CD4-positive, alpha-beta memory T cell (primary cell): Measurements from ENCODE around the gene RHOU. TPM values are rescaled to one million over a fixed set of nuclear protein-coding genes. Genes with fewer than 3 reads are reported as not detected.
"Not testable (repeated sequence)": the region's sequence is repeated elsewhere in the genome, so short reads cannot be mapped to it uniquely, and the experiment has no call there.

Experiments used
- CTCF ChIA-PET: fragments of 350-600 bp; sonication (Branson Sonifier 250); formaldehyde crosslinking; loops from one replicate; lab custom pipeline; 2021; ENCODE audit warnings: inconsistent platforms; ENCODE audit not compliant: partially characterized antibody; lab: Charles Lee
- POLR2A ChIA-PET: fragments of 350-600 bp; sonication (Branson Sonifier 250); formaldehyde crosslinking; loops from one replicate; lab custom pipeline; 2021; ENCODE audit not compliant: partially characterized antibody; lab: Charles Lee
- DNase-seq, 5 donors: peaks; one replicate each; pipeline versions ENCODE4 v3.0.0 to v3.0.0-alpha.2; 2020 to 2022; ENCODE audit warnings: mixed read lengths in 1 of 5
- H3K27ac ChIP-seq: one replicate; pipeline ENCODE4 v1.7.0; 2013; ENCODE audit warnings: low read depth, low read length
- H3K27me3 ChIP-seq: 2 replicates; pipeline ENCODE4 v1.7.0; 2013; ENCODE audit warnings: mild to moderate bottlenecking, low read length, moderate library complexity; ENCODE audit not compliant: insufficient read depth
- H3K36me3 ChIP-seq: 2 replicates; pipeline ENCODE4 v1.7.0; 2013; ENCODE audit warnings: mild to moderate bottlenecking, low read length, moderate library complexity; ENCODE audit not compliant: insufficient read depth
- H3K4me1 ChIP-seq: 2 replicates; pipeline ENCODE4 v1.7.0; 2013; ENCODE audit warnings: mild to moderate bottlenecking, low read length, moderate library complexity; ENCODE audit not compliant: insufficient read depth
- H3K4me3 ChIP-seq, 2 donors: one replicate each; pipeline ENCODE4 v1.7.0; 2013; ENCODE audit warnings: low read length in 2 of 2, mild to moderate bottlenecking in 1 of 2
- H3K9me3 ChIP-seq, 2 donors: one replicate each; pipeline ENCODE4 v1.7.0; 2013; ENCODE audit warnings: low read length in 2 of 2, control low read depth in 1 of 2; ENCODE audit not compliant: control insufficient read depth in 1 of 2
- H3K27ac Mint-ChIP-seq, 7 donors: one replicate each; pipeline ENCODE4 v1.8.0; 2020 to 2021; ENCODE audit warnings: mixed read lengths in 7 of 7, mild to moderate bottlenecking in 6 of 7, inconsistent platforms in 3 of 7, moderate library complexity in 3 of 7
- H3K27me3 Mint-ChIP-seq, 2 donors: one replicate each; pipeline ENCODE4 v1.8.0; 2020 to 2021; ENCODE audit warnings: mixed read lengths in 2 of 2
- H3K36me3 Mint-ChIP-seq, 2 donors: one replicate each; pipeline ENCODE4 v1.8.0; 2020 to 2021; ENCODE audit warnings: mixed read lengths in 2 of 2, inconsistent platforms in 1 of 2, mild to moderate bottlenecking in 1 of 2
- H3K4me1 Mint-ChIP-seq, 4 donors: one replicate each; pipeline ENCODE4 v1.8.0; 2020 to 2021; ENCODE audit warnings: mixed read lengths in 4 of 4, mild to moderate bottlenecking in 1 of 4
- H3K4me3 Mint-ChIP-seq, 8 donors: one replicate each; pipeline ENCODE4 v1.8.0; 2020 to 2021; ENCODE audit warnings: mixed read lengths in 8 of 8, mild to moderate bottlenecking in 7 of 8, moderate library complexity in 6 of 8, inconsistent platforms in 3 of 8
- H3K9me3 Mint-ChIP-seq, 8 donors: one replicate each; pipeline ENCODE4 v1.8.0; 2020 to 2021; ENCODE audit warnings: mixed read lengths in 8 of 8, mild to moderate bottlenecking in 5 of 8, inconsistent platforms in 3 of 8, moderate library complexity in 1 of 8
- intact Hi-C: fragments of 100-400 bp; cut with micrococcal nuclease; formaldehyde crosslinking; loops from one replicate; pipeline ENCODE4 v1.15.1; 2023
- polyA plus RNA-seq, 2 donors: library from polyadenylated mRNA; unstranded; fragments of 300-500 nt; fragmentation: Illumina TruSeq; gene quantifications; one replicate each; pipeline ENCODE4 v1.2.3, GENCODE V29; 2021
- total RNA-seq, 2 experiments: library from RNA; stranded (reverse); gene quantifications; one replicate each; pipeline ENCODE4 v1.2.3, GENCODE V29; 2021

RHOU gene
- total RNA-seq (1 to 10 TPM; 3.4 to 4.1 TPM), polyA plus RNA-seq (under 1 TPM; 0.29 to 0.62 TPM)

DNA sequence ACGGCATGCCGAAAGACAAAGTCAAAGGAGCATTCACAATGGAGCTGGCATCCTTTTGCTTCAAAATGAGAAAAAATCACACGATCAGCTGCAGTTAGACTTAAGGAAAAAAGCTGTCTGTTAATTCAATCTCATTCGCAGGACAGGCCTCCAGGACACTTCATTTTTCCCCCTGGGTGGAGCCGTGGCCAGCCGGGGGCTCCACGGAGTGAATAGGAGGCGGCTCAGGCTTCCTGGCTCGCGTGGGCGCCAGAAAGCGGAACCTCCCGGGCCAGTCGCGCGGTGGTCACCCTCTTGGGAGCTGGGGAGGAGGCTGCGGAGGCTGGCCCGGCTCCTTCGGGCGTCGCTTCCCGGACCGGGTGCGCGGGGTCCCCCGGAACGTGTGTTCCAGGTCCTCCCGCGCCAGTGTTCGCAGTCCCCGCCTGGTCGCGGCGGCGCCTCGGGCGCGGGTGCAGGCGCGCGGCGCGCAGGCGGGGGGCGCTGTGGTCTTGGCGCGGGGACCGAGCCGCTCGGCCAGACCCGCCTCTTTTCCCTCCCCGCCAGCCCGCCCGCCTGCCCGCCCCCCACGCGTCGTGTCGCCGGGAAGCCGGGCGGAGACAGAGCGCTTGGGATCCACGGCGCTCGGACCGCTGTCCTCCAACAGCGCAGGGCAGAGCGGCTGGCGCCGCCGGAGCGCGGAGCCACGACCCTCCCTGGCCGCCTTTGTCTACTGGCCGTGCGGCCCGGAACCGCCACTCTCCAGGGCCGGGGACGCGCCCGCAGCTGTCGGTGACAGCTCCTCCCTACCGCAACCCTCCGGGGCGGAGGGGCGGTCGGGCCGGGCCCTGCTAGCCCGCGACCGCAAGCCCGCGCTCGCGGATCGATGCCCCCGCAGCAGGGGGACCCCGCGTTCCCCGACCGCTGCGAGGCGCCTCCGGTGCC lies at the start of gene RHOU:
Gene RHOU (plus strand): TSS at position 599 of the 921 bp plus-strand sequence. CDS start 264 bp downstream, at position 863.
- no peaks in the 10 kb centered on the region for H3K27me3 ChIP-seq
- H3K4me1 ChIP-seq, result peaks cover 32% of the 10 kb centered on the region
- H3K4me3 ChIP-seq, result peak within 1 kb of the TSS; percentile 37 to 67
- intact Hi-C loops, result loop anchor here (1.0 to 5.0 kb wide), 7 partner anchors 30 to 607 kb away; partner anchors contain the start of gene CCSAP
- peak within 1 kb of the TSS; percentile 8 to 88 (median 81) for H3K27ac Mint-ChIP-seq
- H3K4me3 Mint-ChIP-seq, result peak within 1 kb of the TSS; percentile 89 to 96 (median 92)
- peaks cover 4 to 8% of the 10 kb centered on the region in 2 donors for H3K36me3 Mint-ChIP-seq
- H3K27ac ChIP-seq, result peak within 1 kb of the TSS; percentile 37
- H3K9me3 ChIP-seq, result no peaks in the 10 kb centered on the region
- H3K36me3 ChIP-seq, result no peaks in the 10 kb centered on the region
- ChIA-PET CTCF (interaction anchor here (0.7 to 9.0 kb wide), 15 partner anchors 10 to 524 kb away, joined by 3 to 166 read pairs (median 4); no protein-coding TSS in a partner anchor), POLR2A (interaction anchor here (0.5 to 3.4 kb wide), 13 partner anchors 13 to 1335 kb away, joined by 3 to 26 read pairs (median 4); partner anchors contain the start of gene ABCB10)
- H3K4me1 Mint-ChIP-seq, result peaks cover 18 to 38% (median 29%) of the 10 kb centered on the region in 4 donors
- peaks cover 0 to 2% of the 10 kb centered on the region in 2 donors for H3K27me3 Mint-ChIP-seq
- no peaks in the 10 kb centered on the region for H3K9me3 Mint-ChIP-seq
- peak; percentile 58 to 80 (median 72) for DNase-seq

- no peaks in the 10 kb centered on the region for H3K4me1 ChIP-seq
- H3K36me3 ChIP-seq, result no peaks in the 10 kb centered on the region
- ChIA-PET POLR2A (no interaction called here), CTCF (no interaction called here)
- no peak overlapping the region for H3K27ac ChIP-seq
- no peak overlapping the region for H3K4me3 ChIP-seq
- Mint-ChIP-seq H3K4me1 (peaks cover 0 to 3% (median 0%) of the 10 kb centered on the region in 4 donors), H3K4me3 (no peak overlapping the region), H3K27me3 (peaks cover 11 to 14% of the 10 kb centered on the region in 2 donors), H3K9me3 (peaks cover 0 to 2% (median 0%) of the 10 kb centered on the region in 8 donors), H3K27ac (no peak overlapping the region), H3K36me3 (no peaks in the 10 kb centered on the region)
- no peaks in the 10 kb centered on the region for H3K27me3 ChIP-seq
- intact Hi-C loops, result no loop called here
- DNase-seq, result no peak
- no peaks in the 10 kb centered on the region for H3K9me3 ChIP-seq
Measured at GRCh38 chr1:228687587-228687986, 47.7 kb upstream of the RHOU start.

DNA sequence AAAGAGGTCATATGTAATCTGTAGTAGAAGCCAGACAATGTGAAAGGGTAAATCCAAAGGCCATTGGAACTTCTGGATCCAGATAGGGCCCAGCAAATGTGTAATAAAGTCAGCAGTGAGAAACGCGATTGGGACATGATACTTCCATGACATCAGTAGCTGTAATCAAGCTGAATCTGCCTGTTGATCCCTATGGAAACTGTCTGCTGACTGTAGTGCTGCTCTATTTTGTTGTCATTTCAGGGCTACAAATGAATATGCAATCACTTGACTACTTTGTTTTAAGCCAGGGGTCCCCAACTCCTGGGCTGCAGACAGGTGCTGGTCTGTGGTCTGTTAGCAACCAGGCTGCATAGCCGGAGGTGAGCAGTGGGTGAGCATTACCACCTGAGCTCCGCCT lies 46.0 kb upstream of the RHOU start:
- Histone ChIP-seq H3K4me1 (no peaks in the 10 kb centered on the region), H3K9me3 (no peaks in the 10 kb centered on the region), H3K4me3 (no peak overlapping the region), H3K36me3 (no peaks in the 10 kb centered on the region), H3K27ac (no peak overlapping the region), H3K27me3 (no peaks in the 10 kb centered on the region)
- H3K4me1 Mint-ChIP-seq, result peaks cover 0 to 3% (median 0%) of the 10 kb centered on the region in 4 donors
- ChIA-PET POLR2A (interaction anchor here (0.6 kb wide), 1 partner anchor 9 kb away, joined by 3 read pairs; no protein-coding TSS in a partner anchor), CTCF (interaction anchor here (0.8 to 3.8 kb wide), 4 partner anchors 11 to 793 kb away, joined by 3 to 48 read pairs (median 8); no protein-coding TSS in a partner anchor)
- peaks cover 9 to 10% of the 10 kb centered on the region in 2 donors for H3K27me3 Mint-ChIP-seq
- no peak overlapping the region for H3K27ac Mint-ChIP-seq
- H3K9me3 Mint-ChIP-seq, result peaks cover 0 to 2% (median 0%) of the 10 kb centered on the region in 8 donors
- no peaks in the 10 kb centered on the region for H3K36me3 Mint-ChIP-seq
- no peak for DNase-seq
- intact Hi-C loops, result no loop called here
- H3K4me3 Mint-ChIP-seq, result no peak overlapping the region

DNA sequence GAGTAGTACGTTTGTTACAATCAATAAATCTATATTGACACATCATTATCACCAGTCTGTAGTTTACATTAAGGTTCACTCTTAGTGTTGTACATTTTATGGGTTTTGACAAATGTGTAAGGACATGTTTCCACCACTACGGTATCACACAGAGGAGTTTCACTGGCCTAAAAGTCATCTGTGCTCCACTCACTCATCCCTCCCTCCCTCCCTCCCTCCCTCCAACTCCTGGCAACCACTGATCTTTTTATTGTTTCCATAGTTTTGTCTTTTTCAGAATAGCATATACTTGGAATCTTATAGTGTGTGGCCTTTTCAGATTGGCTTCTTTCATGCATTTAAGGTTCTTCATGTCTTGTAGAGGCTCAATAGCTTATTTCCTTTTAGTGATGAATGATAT lies 44.1 kb upstream of the RHOU start:
- ChIA-PET CTCF (interaction anchor here (1.0 to 5.1 kb wide), 4 partner anchors 537 to 791 kb away, joined by 4 to 48 read pairs (median 25); no protein-coding TSS in a partner anchor), POLR2A (no interaction called here)
- no peak for DNase-seq

DNA sequence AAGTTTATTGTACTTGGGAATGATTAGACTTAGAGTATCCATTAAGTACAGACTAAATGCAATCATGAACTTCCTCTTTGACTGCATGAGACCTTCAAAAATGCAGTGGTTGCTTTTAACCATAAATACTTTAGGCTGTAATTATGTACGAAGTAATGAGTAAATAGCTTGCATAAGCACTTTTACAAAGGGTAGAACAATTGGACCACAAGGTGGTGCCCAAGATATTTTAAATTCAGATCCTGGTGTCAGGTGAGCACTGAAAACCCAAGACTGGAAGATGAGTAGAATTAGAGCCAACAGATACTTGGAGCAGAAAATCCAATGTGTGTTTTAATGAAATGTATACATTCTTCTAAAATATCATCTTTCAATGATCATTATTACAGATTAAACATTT lies 43.4 kb upstream of the RHOU start:
- peak; percentile 30 to 46 (median 43) for DNase-seq
- Mint-ChIP-seq H3K4me3 (no peak overlapping the region), H3K9me3 (peaks cover 0 to 2% (median 0%) of the 10 kb centered on the region in 8 donors), H3K4me1 (peaks cover 6 to 10% (median 9%) of the 10 kb centered on the region in 4 donors), H3K36me3 (no peaks in the 10 kb centered on the region), H3K27ac (no peak overlapping the region), H3K27me3 (peaks cover 9 to 10% of the 10 kb centered on the region in 2 donors)
- POLR2A ChIA-PET, result no interaction called here
- Histone ChIP-seq H3K27ac (no peak overlapping the region), H3K4me3 (no peak overlapping the region), H3K27me3 (no peaks in the 10 kb centered on the region), H3K9me3 (no peaks in the 10 kb centered on the region), H3K4me1 (peaks cover 9% of the 10 kb centered on the region), H3K36me3 (no peaks in the 10 kb centered on the region)
- CTCF ChIA-PET, result interaction anchor here (1.4 to 5.1 kb wide), 4 partner anchors 44 to 790 kb away, joined by 5 to 48 read pairs (median 25); partner anchors contain the start of gene RHOU
- intact Hi-C loops, result loop anchor here (1.0 kb wide), 2 partner anchors 535 to 563 kb away; no protein-coding TSS in a partner anchor

More for the DNA sequence above, 44.1 kb upstream of the RHOU start:
- intact Hi-C loops, result no loop called here
- Mint-ChIP-seq H3K4me3 (no peak overlapping the region), H3K9me3 (peaks cover 0 to 2% (median 0%) of the 10 kb centered on the region in 8 donors), H3K27me3 (peaks cover 9 to 10% of the 10 kb centered on the region in 2 donors), H3K36me3 (no peaks in the 10 kb centered on the region), H3K4me1 (peaks cover 6 to 10% (median 9%) of the 10 kb centered on the region in 4 donors), H3K27ac (no peak overlapping the region)
- H3K36me3 ChIP-seq, result no peaks in the 10 kb centered on the region
- H3K27ac ChIP-seq, result no peak overlapping the region
- no peaks in the 10 kb centered on the region for H3K9me3 ChIP-seq
- H3K4me3 ChIP-seq, result no peak overlapping the region
- no peaks in the 10 kb centered on the region for H3K27me3 ChIP-seq
- H3K4me1 ChIP-seq, result peaks cover 9% of the 10 kb centered on the region

DNA sequence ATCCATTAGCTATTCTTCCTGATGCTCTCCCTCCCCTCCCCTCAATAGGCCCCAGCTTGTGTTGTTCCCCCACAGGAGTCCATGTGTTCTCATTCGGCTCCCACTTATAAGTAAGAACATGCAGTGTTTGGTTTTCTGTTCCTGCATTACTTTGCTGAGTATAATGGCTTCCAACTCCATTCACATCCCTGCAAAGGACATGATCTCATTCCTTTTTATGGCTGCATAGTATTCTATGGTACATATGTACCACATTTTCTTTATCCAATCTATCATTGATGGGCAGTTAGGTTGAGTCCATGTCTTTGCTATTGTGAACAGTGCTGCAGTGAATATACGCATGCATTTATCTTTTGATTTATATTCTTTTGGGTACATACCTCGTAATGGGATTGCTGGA lies 40.8 kb upstream of the RHOU start:
- POLR2A ChIA-PET, result interaction anchor here (0.9 kb wide), 1 partner anchor 533 kb away, joined by 3 read pairs; no protein-coding TSS in a partner anchor
- CTCF ChIA-PET, result interaction anchor here (0.9 to 5.1 kb wide), 4 partner anchors 8 to 560 kb away, joined by 3 to 39 read pairs (median 13); no protein-coding TSS in a partner anchor
- DNase-seq, H3K27ac Mint-ChIP-seq, H3K4me3 Mint-ChIP-seq, H3K27me3 ChIP-seq, H3K27me3 Mint-ChIP-seq, H3K4me1 ChIP-seq, H3K9me3 ChIP-seq, H3K9me3 Mint-ChIP-seq, H3K36me3 Mint-ChIP-seq, intact Hi-C loops, H3K4me3 ChIP-seq, H3K27ac ChIP-seq, H3K36me3 ChIP-seq: not testable (repeated sequence)
- H3K4me1 Mint-ChIP-seq, result peaks cover 6 to 10% (median 9%) of the 10 kb centered on the region in 4 donors
